Esophagus squamous epithelium (tissue), 5 donors: ENCODE measurements around the gene ZNF579. TPM values are rescaled to one million over a fixed set of nuclear protein-coding genes. Genes with fewer than 3 reads are reported as not detected.
A peak's percentile ranks its signal among the peaks of the same experiment; 100 is the strongest.

Experiments
- DNase-seq: peaks from one replicate; lab custom pipeline; 2025; lab: John Stamatoyannopoulos, UW
- H3K27ac ChIP-seq, 4 donors: fragments of 200-600 bp; sonication (generic); one replicate each; pipeline ENCODE4 v1.5.1; 2016 to 2019; ENCODE audit warnings: mild to moderate bottlenecking in 1 of 4
- H3K27me3 ChIP-seq, 4 donors: fragments of 200-600 bp; sonication (generic); 1 replicate in 3 of 4; 2 replicates in 1 of 4; pipeline versions ENCODE4 v1.5.1 to v1.6.0; 2017 to 2021; ENCODE audit warnings: antibody characterized with exemption in 1 of 4
- H3K36me3 ChIP-seq, 3 donors: fragments of 200-600 bp; sonication (generic); one replicate each; pipeline ENCODE4 v1.5.1; 2016 to 2019
- H3K4me1 ChIP-seq, 3 donors: fragments of 200-600 bp; sonication (generic); one replicate each; pipeline ENCODE4 v1.5.1; 2017 to 2019
- H3K4me3 ChIP-seq, 4 donors: fragments of 200-600 bp; sonication (generic); 1 replicate in 3 of 4; 2 replicates in 1 of 4; pipeline ENCODE4 v1.5.1; 2016 to 2019; ENCODE audit warnings: mild to moderate bottlenecking in 2 of 4, moderate library complexity in 1 of 4
- H3K9me3 ChIP-seq, 3 donors: fragments of 200-600 bp; sonication (generic); one replicate each; pipeline ENCODE4 v1.5.1; 2016 to 2019
- CTCF ChIP-seq, 6 experiments: fragments of 450-650 bp in 4 of 6; fragments of 200-600 bp in 2 of 6; sonication (generic) in 2 of 6; IDR thresholded peaks; one replicate each; pipeline ENCODE4 v1.5.1; 2016 to 2019; ENCODE audit warnings: antibody characterized with exemption in 6 of 6, mild to moderate bottlenecking in 4 of 6, moderate library complexity in 4 of 6
- POLR2A ChIP-seq, 4 donors: fragments of 450-650 bp; IDR thresholded peaks; one replicate each; pipeline ENCODE4 v1.6.1; 2017; ENCODE audit warnings: antibody characterized with exemption in 4 of 4, mild to moderate bottlenecking in 4 of 4, moderate library complexity in 3 of 4
- WGBS, 2 donors: methylation state at CpG; one replicate each; pipeline ENCODE4 v1.1.5; 2018; 5-methylcytosine and 5-hydroxymethylcytosine counted together
- intact Hi-C: fragments of 100-400 bp; cut with DNase I; formaldehyde crosslinking; loops from one replicate; pipeline ENCODE4 v1.15.0; 2022
- total RNA-seq, 4 donors: library from RNA; depleted of rRNA; stranded (reverse); fragments of >200 nt; gene quantifications; one replicate each; pipeline ENCODE4 v1.1.0, GENCODE V29; 2016
- donor health status: DM: yes; HTN: yes; CAD: no.

The ZNF579 gene
- total RNA-seq, 4 donors from 2014 or later: 0.75 to 3.0 (median 2.2) TPM

DNA sequence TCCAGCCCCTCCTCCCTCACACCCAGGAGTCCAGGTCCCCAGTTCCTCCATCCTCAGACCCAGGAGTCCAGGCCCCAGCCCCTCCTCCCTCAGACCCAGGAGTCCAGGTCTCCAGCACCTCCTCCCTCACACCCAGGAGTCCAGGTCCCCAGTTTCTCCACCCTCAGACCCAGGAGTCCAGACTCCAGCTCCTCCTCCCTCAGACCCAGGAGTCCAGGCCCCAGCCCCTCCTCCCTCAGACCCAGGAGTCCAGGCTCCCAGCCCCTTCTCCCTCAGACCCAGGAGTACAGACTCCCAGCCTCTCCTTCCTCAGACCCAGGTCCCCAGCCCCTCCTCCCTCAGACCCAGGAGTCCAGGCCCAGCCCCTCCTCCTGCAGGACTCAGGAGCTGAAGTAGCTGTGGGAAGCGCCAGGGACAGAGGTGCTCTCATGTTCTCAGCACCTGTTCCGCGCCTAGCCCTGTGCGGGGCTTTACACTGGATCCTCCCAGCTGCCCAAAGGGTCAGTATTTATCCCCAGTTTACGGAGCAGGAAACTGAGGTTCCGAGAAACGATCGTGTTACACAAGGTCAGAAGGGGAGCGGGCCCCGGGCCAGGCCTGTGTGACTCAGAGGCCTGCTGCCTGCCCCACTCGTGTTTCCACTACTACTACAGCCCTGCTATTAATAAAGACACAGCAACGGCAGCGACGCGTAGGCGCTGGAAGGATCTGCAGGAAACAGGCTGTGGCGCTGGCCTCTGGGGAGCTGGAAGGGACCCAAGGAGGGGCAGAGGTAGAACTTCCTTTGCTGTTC lies 33.6 kb downstream of the ZNF579 start:
- peak overlapping the region; percentile 47 to 80 (median 79) for H3K27ac ChIP-seq
- H3K4me1 ChIP-seq: peaks cover 0 to 36% (median 17%) of the 10 kb centered on the region in 3 donors
- 24 to 50% methylated on average over 1 to 8 of the region's 17 CpGs for WGBS, 2 donors
- no peak overlapping the region for H3K4me3 ChIP-seq
- TF ChIP-seq POLR2A (IDR thresholded peaks at IDR 0.05) (no peak), CTCF (IDR thresholded peaks at IDR 0.05) (no peak)
- no peaks in the 10 kb centered on the region for H3K9me3 ChIP-seq
- no peak for DNase-seq
- H3K27me3 ChIP-seq: peaks cover 0 to 60% (median 0%) of the 10 kb centered on the region in 4 donors
- intact Hi-C loops: no loop called here
- no peaks in the 10 kb centered on the region for H3K36me3 ChIP-seq

GRCh38 chr19:55546011-55546410 lies 34.6 kb downstream of the ZNF579 start:
- no peaks in the 10 kb centered on the region for H3K9me3 ChIP-seq
- H3K27ac ChIP-seq: peak overlapping the region in 3 of 4 donors; percentile 78 to 80 (median 80)
- DNase-seq: no peak

DNA sequence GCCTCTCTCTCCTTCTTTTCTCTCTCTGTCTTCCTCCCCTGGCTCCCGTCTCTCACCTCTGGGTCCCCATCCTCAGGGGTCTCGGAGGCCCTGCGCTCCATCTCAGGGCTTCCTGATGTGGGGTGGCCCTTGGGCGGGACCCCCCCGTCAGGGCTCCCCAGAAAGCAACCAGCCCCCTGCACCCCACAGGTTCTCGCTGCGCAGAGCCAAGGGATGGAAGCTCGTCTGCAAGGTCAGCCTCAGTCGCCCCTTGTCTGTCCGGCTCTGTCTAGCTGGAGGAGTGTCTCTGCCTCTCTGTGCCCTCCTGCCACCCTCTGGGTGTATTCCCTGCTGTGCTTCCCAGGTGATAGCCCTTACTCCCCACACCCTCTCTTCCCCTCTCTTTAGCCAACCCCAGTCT lies 35.2 kb downstream of the ZNF579 start, which contains the start of gene SBK3:
Gene SBK3 (minus strand): TSS at position 101 of the 400 bp plus-strand sequence. CDS start 0 bp downstream, at position 101.
- Histone ChIP-seq H3K4me1 (peaks cover 0 to 36% (median 17%) of the 10 kb centered on the region in 3 donors), H3K9me3 (no peaks in the 10 kb centered on the region), H3K27ac (peak within 1 kb of the TSS in 3 of 4 donors; percentile 78 to 80 (median 80)), H3K36me3 (no peaks in the 10 kb centered on the region), H3K27me3 (peaks cover 0 to 58% (median 0%) of the 10 kb centered on the region in 4 donors), H3K4me3 (no peak within 1 kb of the TSS)
- no peak for TF ChIP-seq CTCF (IDR thresholded peaks at IDR 0.05)
- TF ChIP-seq POLR2A (IDR thresholded peaks at IDR 0.05): no peak
- DNase-seq: no peak
- intact Hi-C loops: no loop called here
- 84 to 92% methylated on average over 8 to 9 of the region's 10 CpGs for WGBS, 2 donors

More at GRCh38 chr19:55546011-55546410, 34.6 kb downstream of the ZNF579 start:
- intact Hi-C loops: no loop called here
- H3K4me1 ChIP-seq: peaks cover 0 to 36% (median 17%) of the 10 kb centered on the region in 3 donors
- H3K4me3 ChIP-seq: no peak overlapping the region
- peaks cover 0 to 58% (median 0%) of the 10 kb centered on the region in 4 donors for H3K27me3 ChIP-seq
- H3K36me3 ChIP-seq: no peaks in the 10 kb centered on the region
- TF ChIP-seq CTCF (IDR thresholded peaks at IDR 0.05): no peak
- TF ChIP-seq POLR2A (IDR thresholded peaks at IDR 0.05): no peak
- 62 to 64% methylated on average over 9 to 10 of the region's 11 CpGs for WGBS, 2 donors

DNA sequence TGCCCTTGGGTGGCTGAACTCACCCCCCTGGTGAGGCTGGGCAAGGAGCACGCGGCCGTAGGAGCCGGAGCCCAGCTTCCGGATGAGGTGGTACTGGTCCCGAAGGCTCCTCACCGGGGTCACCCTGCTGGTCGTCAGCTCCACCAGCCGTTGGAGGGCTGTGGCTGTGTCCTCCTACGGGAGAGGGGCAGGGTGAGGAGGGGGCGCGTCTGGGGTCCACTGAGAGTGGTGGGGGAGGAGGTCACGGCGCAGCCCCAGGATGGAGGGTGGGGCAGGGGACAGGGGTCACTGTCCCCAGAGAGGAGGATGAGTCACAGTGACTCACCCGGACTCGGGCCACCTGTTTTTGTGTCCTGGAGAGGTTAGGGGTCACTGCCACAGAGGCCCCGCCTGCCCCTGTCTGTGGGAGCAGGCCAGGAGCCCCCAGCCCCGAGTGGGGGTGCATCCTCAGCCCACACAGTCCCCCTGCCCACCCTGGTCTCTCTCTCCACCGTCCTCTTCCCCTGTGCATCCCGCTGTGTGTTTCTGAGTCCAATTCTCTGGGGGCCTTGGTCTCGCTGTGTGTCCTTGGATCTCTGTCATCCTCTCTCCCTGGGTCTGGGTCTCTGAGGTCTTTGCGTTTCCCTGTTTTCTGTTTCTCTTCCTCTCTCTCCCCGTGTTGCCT lies 35.7 kb downstream of the ZNF579 start:
- Histone ChIP-seq H3K4me3 (no peak overlapping the region), H3K27me3 (peaks cover 0 to 53% (median 0%) of the 10 kb centered on the region in 4 donors), H3K9me3 (no peaks in the 10 kb centered on the region), H3K27ac (no peak overlapping the region), H3K36me3 (no peaks in the 10 kb centered on the region), H3K4me1 (peaks cover 0 to 32% (median 17%) of the 10 kb centered on the region in 3 donors)
- DNase-seq: no peak
- no peak for TF ChIP-seq POLR2A (IDR thresholded peaks at IDR 0.05)
- no peak for TF ChIP-seq CTCF (IDR thresholded peaks at IDR 0.05)
- 50 to 64% methylated on average over 5 to 9 of the region's 23 CpGs for WGBS, 2 donors
- intact Hi-C loops: no loop called here
